ENCODE results near the gene FUCA1. TPM values are rescaled to one million over a fixed set of nuclear protein-coding genes. Genes with fewer than 3 reads are reported as not detected.

The FUCA1 gene
- total and polyA plus RNA-seq, 2 of the 4 experiments (the other 2 are of a cell fraction), result 2.9 to 3.5 TPM

- H3K9me1 ChIP-seq (ENCODE audit: insufficient read depth, low read length), result no peaks in the 10 kb centered on the region
- TF ChIP-seq CTCF (conservative IDR thresholded peaks at IDR 0.05; ENCODE audit: low read depth, low read length) (no peak), FOS (IDR thresholded peaks at IDR 0.05; ENCODE audit: low read depth, low read length) (no peak), RFX5 (IDR thresholded peaks at IDR 0.05; ENCODE audit: low read depth, low read length) (no peak), MAZ (IDR thresholded peaks at IDR 0.05; ENCODE audit: borderline replicate concordance, low read depth, low read length) (no peak)
- no peak overlapping the region for H3K9ac ChIP-seq (ENCODE audit: low read depth, low read length)
- POLR2A ChIA-PET (ENCODE audit: unreplicated experiment), result no interaction called here
- no TSS peak for BruUV-seq (replicated peaks)
- no peak overlapping the region for H2AK5ac ChIP-seq (ENCODE audit: low read depth, low read length)
- H2AFZ ChIP-seq (replicated peaks; ENCODE audit: low read length, poor library complexity), result no peak overlapping the region
- dilution Hi-C loops (cut with HindIII; ENCODE audit: low sequenced_read_pairs, unreplicated experiment), result no loop called here
- peaks cover 4% of the 10 kb centered on the region; the same call in 1 of the 2 replicates for H3K9me3 ChIP-seq (ENCODE audit: control insufficient read depth, insufficient read depth, low read length)
- no peaks in the 10 kb centered on the region for H3K36me3 ChIP-seq (ENCODE audit: control insufficient read depth, insufficient read depth, low read length)
- H4K5ac ChIP-seq (ENCODE audit: low read depth, low read length), result no peak overlapping the region
- H3K23ac ChIP-seq (ENCODE audit: low read depth, low read length), result no peak overlapping the region
- H3K4me3 ChIP-seq (ENCODE audit: insufficient read depth, low read depth, low read length), result no peak overlapping the region
- no peak overlapping the region for H3K4ac ChIP-seq (ENCODE audit: low read depth, low read length)
- intact Hi-C loops (cut with micrococcal nuclease), result no loop called here
- H4K91ac ChIP-seq (ENCODE audit: insufficient read depth, low read depth, low read length), result no peak overlapping the region
- no peak overlapping the region for H2BK120ac ChIP-seq (ENCODE audit: low read depth, low read length)
- peaks cover 30% of the 10 kb centered on the region for H3K27me3 ChIP-seq (ENCODE audit: control insufficient read depth, insufficient read depth, low read length)
- no peak overlapping the region for H2BK20ac ChIP-seq (ENCODE audit: low read depth, low read length)
- no peak overlapping the region for H3K18ac ChIP-seq (ENCODE audit: low read depth, low read length)
- no peak overlapping the region for H3K56ac ChIP-seq (ENCODE audit: extremely low read depth, insufficient read depth, low read length)
- no peak overlapping the region for H3K27ac ChIP-seq (ENCODE audit: insufficient read depth, low read length)
- 63% methylated on average over 2 of the region's 6 CpGs; no CpG with 5 or more reads in 1 of the 2 experiments for WGBS, 2 experiments (ENCODE audit: extremely low coverage in 2 of 2, insufficient read length in 1 of 2)
- no peaks in the 10 kb centered on the region for H3K79me1 ChIP-seq (ENCODE audit: low read depth in 1 of 2, low read length in 2 of 2)
- H2BK5ac ChIP-seq (ENCODE audit: low read depth, low read length, poor library complexity, severe bottlenecking), result no peak overlapping the region
- H3K4me2 ChIP-seq (ENCODE audit: low read depth, low read length), result no peak overlapping the region
- DNase-seq (no peak), ATAC-seq (ENCODE audit: low read depth) (no peak)
- no peak overlapping the region for H2BK15ac ChIP-seq (ENCODE audit: low read depth, low read length)
- H3K4me1 ChIP-seq (ENCODE audit: control insufficient read depth, insufficient read depth, low read length), result no peaks in the 10 kb centered on the region
- CTCF ChIA-PET, result no interaction called here
- H2AK9ac ChIP-seq (replicated peaks; ENCODE audit: low read depth, low read length, poor library complexity), result no peak overlapping the region
- in situ Hi-C loops (cut with MboI; ENCODE audit: low sequenced_read_pairs), result no loop called here
- H4K8ac ChIP-seq (ENCODE audit: low read depth in 2 of 2, low read length in 2 of 2), result no peak overlapping the region
- H3K14ac ChIP-seq (replicated peaks; ENCODE audit: low read depth, low read length), result no peak overlapping the region
- H4K20me1 ChIP-seq (ENCODE audit: insufficient read depth, low read length), result no peaks in the 10 kb centered on the region
Observed at GRCh38 chr1:23897083-23897482, 29.0 kb upstream of the FUCA1 start.
